HL-60 (cell line): ENCODE measurements around the gene PDGFA.

Source experiments
- DNase-seq, 2 experiments: peaks; one replicate each; pipeline ENCODE4 v3.0.0-alpha.2; 2010 to 2020; ENCODE audit warnings: low read depth in 1 of 2, low spot score in 1 of 2
- H3K27ac ChIP-seq: fragments of 250-450 bp; sonication (Bioruptor Pico); replicated peaks from 2 replicates; pipeline ENCODE4 v1.5.1; 2020; ENCODE audit warnings: mild to moderate bottlenecking, moderate library complexity
- H3K27me3 ChIP-seq: fragments of 250-450 bp; sonication (Bioruptor Pico); 2 replicates; pipeline ENCODE4 v1.5.1; 2021; ENCODE audit warnings: mild to moderate bottlenecking, moderate library complexity; ENCODE audit not compliant: insufficient read depth, poor library complexity, severe bottlenecking
- H3K4me3 ChIP-seq: replicated peaks from 2 replicates; pipeline ENCODE4 v1.5.1; 2011; ENCODE audit warnings: mild to moderate bottlenecking, control low read depth, low read length; ENCODE audit not compliant: insufficient read depth
- CTCF ChIP-seq: IDR thresholded peaks from one replicate; pipeline ENCODE4 v1.5.1; 2011; ENCODE audit warnings: low read length, control low read depth, inconsistent platforms; ENCODE audit not compliant: insufficient read depth
- GABPA ChIP-seq: IDR thresholded peaks from 2 replicates; pipeline ENCODE4 v1.6.1; 2012; ENCODE audit warnings: low read depth
- POLR2AphosphoS5 ChIP-seq: IDR thresholded peaks from 2 replicates; pipeline ENCODE4 v1.6.1; 2012; ENCODE audit warnings: low read depth
- SPI1 ChIP-seq: IDR thresholded peaks from 2 replicates; pipeline ENCODE4 v1.6.1; 2012; ENCODE audit warnings: low read depth, mild to moderate bottlenecking, borderline replicate concordance
- TF ChIP-seq, protein P1 (sequence below): IDR thresholded peaks from 2 replicates; pipeline ENCODE4 v1.6.1; 2012; ENCODE audit warnings: low read depth; ENCODE audit not compliant: insufficient replicate concordance

The PDGFA gene

GRCh38 chr7:524800-525199, 5.2 kb upstream of the PDGFA start:
- Histone ChIP-seq H3K27ac (no peak overlapping the region), H3K27me3 (peaks cover 46% of the 10 kb centered on the region), H3K4me3 (no peak overlapping the region)
- DNase-seq, result no peak
- TF ChIP-seq, protein P1, sequence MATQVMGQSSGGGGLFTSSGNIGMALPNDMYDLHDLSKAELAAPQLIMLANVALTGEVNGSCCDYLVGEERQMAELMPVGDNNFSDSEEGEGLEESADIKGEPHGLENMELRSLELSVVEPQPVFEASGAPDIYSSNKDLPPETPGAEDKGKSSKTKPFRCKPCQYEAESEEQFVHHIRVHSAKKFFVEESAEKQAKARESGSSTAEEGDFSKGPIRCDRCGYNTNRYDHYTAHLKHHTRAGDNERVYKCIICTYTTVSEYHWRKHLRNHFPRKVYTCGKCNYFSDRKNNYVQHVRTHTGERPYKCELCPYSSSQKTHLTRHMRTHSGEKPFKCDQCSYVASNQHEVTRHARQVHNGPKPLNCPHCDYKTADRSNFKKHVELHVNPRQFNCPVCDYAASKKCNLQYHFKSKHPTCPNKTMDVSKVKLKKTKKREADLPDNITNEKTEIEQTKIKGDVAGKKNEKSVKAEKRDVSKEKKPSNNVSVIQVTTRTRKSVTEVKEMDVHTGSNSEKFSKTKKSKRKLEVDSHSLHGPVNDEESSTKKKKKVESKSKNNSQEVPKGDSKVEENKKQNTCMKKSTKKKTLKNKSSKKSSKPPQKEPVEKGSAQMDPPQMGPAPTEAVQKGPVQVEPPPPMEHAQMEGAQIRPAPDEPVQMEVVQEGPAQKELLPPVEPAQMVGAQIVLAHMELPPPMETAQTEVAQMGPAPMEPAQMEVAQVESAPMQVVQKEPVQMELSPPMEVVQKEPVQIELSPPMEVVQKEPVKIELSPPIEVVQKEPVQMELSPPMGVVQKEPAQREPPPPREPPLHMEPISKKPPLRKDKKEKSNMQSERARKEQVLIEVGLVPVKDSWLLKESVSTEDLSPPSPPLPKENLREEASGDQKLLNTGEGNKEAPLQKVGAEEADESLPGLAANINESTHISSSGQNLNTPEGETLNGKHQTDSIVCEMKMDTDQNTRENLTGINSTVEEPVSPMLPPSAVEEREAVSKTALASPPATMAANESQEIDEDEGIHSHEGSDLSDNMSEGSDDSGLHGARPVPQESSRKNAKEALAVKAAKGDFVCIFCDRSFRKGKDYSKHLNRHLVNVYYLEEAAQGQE, result no peak
- TF ChIP-seq POLR2AphosphoS5 (no peak), SPI1 (no peak), GABPA (no peak), CTCF (no peak)

DNA sequence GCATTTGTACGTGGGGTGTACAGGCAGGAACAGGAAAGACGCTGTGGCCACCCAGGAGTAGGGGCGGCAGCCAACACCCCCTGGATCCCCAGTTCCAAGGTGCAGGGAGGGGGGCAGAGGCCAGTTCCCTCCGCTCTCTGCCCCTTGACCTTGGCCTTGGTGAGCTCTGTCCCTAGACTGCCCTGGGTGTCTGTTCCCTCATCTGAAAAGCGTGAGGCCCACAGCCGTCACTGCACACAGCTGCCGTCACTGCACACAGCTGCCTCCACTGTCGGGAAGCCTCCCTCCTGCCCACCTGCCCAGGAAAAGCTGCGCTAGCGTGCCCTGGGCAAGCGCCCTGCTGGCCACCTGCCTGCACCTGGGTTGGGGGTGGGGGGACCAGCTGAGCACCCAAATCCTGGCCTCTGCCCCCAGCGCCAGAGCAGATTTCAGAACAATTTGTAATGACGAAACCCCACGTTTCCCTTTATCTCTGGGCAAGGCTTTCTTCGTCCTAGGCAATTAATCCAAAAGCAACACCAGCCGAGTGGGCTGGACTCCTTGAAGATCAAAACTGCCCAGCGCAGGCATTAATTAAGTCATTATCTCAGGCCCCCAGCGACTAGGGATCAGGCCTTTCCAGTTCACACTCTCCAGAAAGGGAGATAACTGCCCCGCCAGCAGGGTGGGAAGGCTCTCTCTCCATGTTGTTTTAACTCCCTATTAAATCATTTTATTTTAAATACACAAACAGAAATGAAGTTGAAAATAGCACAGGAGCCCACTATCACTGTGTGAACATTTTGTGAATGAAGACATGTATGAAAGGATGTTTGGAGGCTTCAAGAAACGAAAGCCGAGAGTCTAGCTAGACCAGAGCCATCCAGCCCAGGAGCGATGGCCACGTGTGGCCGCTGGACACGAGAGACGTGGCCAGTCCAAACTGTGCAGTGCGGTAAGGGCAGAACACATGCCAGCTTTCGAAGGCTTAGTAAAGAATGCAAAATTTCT, 4.0 kb upstream of the PDGFA start:
- no peak for DNase-seq
- Histone ChIP-seq H3K27ac (no peak overlapping the region), H3K4me3 (no peak overlapping the region), H3K27me3 (peaks cover 52% of the 10 kb centered on the region)
- no peak for TF ChIP-seq CTCF
- TF ChIP-seq, protein P1, result no peak
- no peak for TF ChIP-seq GABPA
- no peak for TF ChIP-seq SPI1
- TF ChIP-seq POLR2AphosphoS5, result no peak

DNA sequence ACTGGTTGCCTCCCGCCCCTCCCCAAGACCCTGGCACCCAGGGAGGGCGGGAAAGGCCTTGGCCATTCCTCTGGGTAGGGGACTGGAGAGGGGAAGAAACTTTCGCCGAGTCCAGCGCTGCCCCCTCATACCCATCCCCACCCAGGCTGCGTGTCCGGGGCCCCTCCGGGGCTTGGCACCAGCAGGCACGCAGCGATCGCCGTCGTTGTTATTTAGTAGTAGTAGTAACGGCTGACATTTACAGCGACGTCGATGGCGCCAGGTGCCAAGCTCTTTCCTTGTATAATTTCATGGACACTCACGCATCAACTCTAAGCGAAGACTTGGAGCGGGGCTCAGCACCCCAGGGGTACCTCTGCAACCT, 3.3 kb upstream of the PDGFA start:
- TF ChIP-seq GABPA (no peak), POLR2AphosphoS5 (no peak), CTCF (no peak), SPI1 (no peak)
- TF ChIP-seq, protein P1, result no peak
- H3K4me3 ChIP-seq, result no peak overlapping the region
- H3K27me3 ChIP-seq, result peaks cover 57% of the 10 kb centered on the region
- DNase-seq, result no peak
- no peak overlapping the region for H3K27ac ChIP-seq
